ENCODE data around the gene LRP8. TPM values are rescaled to one million over a fixed set of nuclear protein-coding genes. Genes with fewer than 3 reads are reported as not detected.

Gene LRP8
- total RNA-seq, 1 donor: 27.6 TPM

DNA sequence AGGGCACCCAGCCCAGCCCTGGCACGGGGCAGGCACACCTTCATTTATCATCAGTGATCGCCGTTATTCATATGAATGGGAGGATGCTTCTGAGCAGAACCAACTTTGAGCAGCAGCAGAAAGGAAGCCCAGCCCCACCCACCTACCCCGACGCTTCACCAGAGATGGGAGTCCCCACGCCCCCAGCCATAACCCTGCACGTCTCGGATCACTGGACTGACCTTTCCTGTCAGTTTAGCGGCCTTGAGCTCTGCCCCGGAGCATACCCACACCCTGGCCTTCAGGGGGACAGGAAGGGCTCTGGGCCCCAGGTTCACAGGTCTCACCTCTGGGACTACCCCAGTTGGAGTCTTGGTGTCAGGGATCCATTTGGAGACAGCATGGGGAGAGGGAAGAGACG, 18.1 kb downstream of the LRP8 start:
- TF ChIP-seq, protein P1, sequence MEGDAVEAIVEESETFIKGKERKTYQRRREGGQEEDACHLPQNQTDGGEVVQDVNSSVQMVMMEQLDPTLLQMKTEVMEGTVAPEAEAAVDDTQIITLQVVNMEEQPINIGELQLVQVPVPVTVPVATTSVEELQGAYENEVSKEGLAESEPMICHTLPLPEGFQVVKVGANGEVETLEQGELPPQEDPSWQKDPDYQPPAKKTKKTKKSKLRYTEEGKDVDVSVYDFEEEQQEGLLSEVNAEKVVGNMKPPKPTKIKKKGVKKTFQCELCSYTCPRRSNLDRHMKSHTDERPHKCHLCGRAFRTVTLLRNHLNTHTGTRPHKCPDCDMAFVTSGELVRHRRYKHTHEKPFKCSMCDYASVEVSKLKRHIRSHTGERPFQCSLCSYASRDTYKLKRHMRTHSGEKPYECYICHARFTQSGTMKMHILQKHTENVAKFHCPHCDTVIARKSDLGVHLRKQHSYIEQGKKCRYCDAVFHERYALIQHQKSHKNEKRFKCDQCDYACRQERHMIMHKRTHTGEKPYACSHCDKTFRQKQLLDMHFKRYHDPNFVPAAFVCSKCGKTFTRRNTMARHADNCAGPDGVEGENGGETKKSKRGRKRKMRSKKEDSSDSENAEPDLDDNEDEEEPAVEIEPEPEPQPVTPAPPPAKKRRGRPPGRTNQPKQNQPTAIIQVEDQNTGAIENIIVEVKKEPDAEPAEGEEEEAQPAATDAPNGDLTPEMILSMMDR (IDR thresholded peaks at IDR 0.05; ENCODE audit: insufficient read depth, low read depth, low read length): no peak
- no peak overlapping the region for H3K4me3 ChIP-seq (ENCODE audit: low read depth, low read length)
- DNase-seq (ENCODE audit: low read depth): no peak

DNA sequence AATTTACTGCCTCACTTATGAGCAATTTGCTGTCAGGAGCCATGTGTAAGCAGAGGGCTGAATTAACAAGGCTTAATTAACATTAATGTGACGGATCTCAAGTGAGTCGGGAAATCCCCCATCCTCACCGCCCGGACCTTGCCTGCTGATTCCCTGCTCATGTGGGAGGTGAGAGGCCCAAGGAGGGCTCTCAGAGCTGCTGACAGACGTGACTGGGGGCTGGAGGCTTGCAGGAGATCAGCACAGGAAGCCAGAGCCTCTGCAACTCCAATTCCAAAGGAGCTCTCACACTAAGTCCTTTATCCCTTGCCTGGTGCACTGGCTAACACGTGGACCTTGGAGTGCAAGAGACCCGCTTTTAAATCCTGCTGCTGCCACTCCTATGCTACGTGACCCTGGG, 19.4 kb downstream of the LRP8 start:
- TF ChIP-seq, protein P1 (IDR thresholded peaks at IDR 0.05; ENCODE audit: insufficient read depth, low read depth, low read length): no peak
- DNase-seq (ENCODE audit: low read depth): no peak
- H3K4me3 ChIP-seq (ENCODE audit: low read depth, low read length): no peak overlapping the region

GRCh38 chr1:53307037-53307436, 20.8 kb downstream of the LRP8 start:
- H3K4me3 ChIP-seq (ENCODE audit: low read depth, low read length): no peak overlapping the region
- DNase-seq (ENCODE audit: low read depth): no peak
- TF ChIP-seq, protein P1 (IDR thresholded peaks at IDR 0.05; ENCODE audit: insufficient read depth, low read depth, low read length): no peak

- H3K4me3 ChIP-seq (ENCODE audit: low read depth, low read length): no peak overlapping the region
- TF ChIP-seq, protein P1 (IDR thresholded peaks at IDR 0.05; ENCODE audit: insufficient read depth, low read depth, low read length): no peak
- DNase-seq (ENCODE audit: low read depth): no peak
These were observed 21.7 kb downstream of the LRP8 start for GRCh38 chr1:53306168-53306567.

GRCh38 chr1:53305650-53306049, 22.2 kb downstream of the LRP8 start:
- TF ChIP-seq, protein P1 (IDR thresholded peaks at IDR 0.05; ENCODE audit: insufficient read depth, low read depth, low read length): no peak
- H3K4me3 ChIP-seq (ENCODE audit: low read depth, low read length): no peak overlapping the region
- no peak for DNase-seq (ENCODE audit: low read depth)

- TF ChIP-seq, protein P1 (IDR thresholded peaks at IDR 0.05; ENCODE audit: insufficient read depth, low read depth, low read length): no peak
- DNase-seq (ENCODE audit: low read depth): no peak
- no peak overlapping the region for H3K4me3 ChIP-seq (ENCODE audit: low read depth, low read length)
These were observed 23.3 kb downstream of the LRP8 start for GRCh38 chr1:53304527-53304926.

GRCh38 chr1:53303726-53304515, 23.9 kb downstream of the LRP8 start:
- no peak overlapping the region for H3K4me3 ChIP-seq (ENCODE audit: low read depth, low read length)
- TF ChIP-seq, protein P1 (IDR thresholded peaks at IDR 0.05; ENCODE audit: insufficient read depth, low read depth, low read length): no peak
- DNase-seq (ENCODE audit: low read depth): no peak
